Measurements from ENCODE around the gene ASTN2. TPM values are rescaled to one million over a fixed set of nuclear protein-coding genes. Genes with fewer than 3 reads are reported as not detected.

ASTN2 gene
- total RNA-seq, 1 donor from 2014 or later = 2.3 TPM

DNA sequence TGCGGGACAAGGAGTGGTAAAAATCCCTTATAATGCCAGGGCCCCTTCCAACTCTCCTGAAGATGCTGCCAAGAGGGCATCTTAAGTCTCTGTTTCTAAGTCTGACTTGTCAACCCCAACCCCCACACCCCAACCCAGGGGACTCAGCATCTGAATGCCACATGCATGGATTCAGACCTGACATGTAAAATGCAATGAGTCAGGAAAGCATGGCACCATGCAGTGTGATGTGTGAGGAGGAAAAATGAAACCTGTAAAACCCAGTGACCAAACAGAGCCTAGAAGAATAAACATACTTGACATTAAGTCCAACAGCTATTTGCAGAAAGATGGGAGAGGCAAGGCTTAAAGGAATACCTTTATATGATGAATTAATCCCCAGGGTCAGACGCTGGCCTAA lies 112.4 kb downstream of the ASTN2 start:
- H3K27me3 ChIP-seq = no peaks in the 10 kb centered on the region
- no peak for DNase-seq (ENCODE audit: low spot score in 2 of 2)
- no peak overlapping the region for H3K27ac ChIP-seq
- no peaks in the 10 kb centered on the region for H3K4me1 ChIP-seq
- no peaks in the 10 kb centered on the region for H3K9me3 ChIP-seq
- no peaks in the 10 kb centered on the region for H3K36me3 ChIP-seq
- TF ChIP-seq CTCF (IDR thresholded peaks at IDR 0.05) = no peak
- no peak overlapping the region for H3K4me3 ChIP-seq
- intact Hi-C loops (cut with DNase I) = no loop called here

DNA sequence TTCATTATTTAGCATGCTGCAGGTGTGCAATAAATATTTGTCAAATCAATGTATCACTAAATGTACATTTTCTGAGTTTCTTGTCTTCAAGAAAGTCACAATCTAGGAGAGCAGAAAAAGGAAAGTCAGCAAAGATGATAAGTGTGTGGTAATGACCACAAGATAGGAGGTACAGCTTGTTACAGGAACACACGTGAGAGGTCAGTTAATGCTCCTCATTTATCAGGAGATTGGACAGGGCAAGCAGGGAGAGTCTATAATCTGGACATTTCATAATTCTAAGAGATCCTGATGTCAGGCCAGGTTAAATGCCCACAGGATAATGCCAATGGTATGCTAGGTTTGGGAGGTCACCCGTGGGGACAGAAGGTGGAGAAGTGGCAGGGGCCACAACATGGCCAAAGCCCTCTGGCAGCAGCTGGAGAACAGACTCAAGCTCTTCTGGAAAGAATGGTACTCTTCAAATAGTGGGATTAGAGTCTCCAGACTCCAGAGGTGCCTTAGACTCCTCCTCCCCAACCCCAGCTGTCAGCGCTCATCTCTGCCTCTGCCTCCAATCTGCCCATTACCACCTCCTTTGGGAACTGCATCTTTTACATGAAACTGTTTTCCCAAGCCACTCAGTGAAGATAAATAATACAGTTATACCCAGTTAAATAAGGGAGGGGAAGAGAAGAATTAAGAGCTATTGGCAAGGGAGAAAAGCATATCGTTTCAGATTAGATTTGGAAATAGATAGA lies 114.3 kb downstream of the ASTN2 start:
- intact Hi-C loops (cut with DNase I) = no loop called here
- no peak for DNase-seq (ENCODE audit: low spot score in 2 of 2)
- Histone ChIP-seq H3K4me3 (no peak overlapping the region), H3K27ac (no peak overlapping the region), H3K9me3 (no peaks in the 10 kb centered on the region), H3K36me3 (no peaks in the 10 kb centered on the region), H3K27me3 (no peaks in the 10 kb centered on the region), H3K4me1 (no peaks in the 10 kb centered on the region)
- TF ChIP-seq CTCF (IDR thresholded peaks at IDR 0.05) = no peak

- Histone ChIP-seq H3K4me3 (no peak overlapping the region), H3K27ac (no peak overlapping the region), H3K4me1 (peaks cover 0 to 3% of the 10 kb centered on the region in 2 donors), H3K27me3 (no peaks in the 10 kb centered on the region), H3K36me3 (no peaks in the 10 kb centered on the region), H3K9me3 (no peaks in the 10 kb centered on the region)
- intact Hi-C loops (cut with DNase I) = no loop called here
- no peak for TF ChIP-seq CTCF (IDR thresholded peaks at IDR 0.05)
- DNase-seq (ENCODE audit: low spot score in 2 of 2) = no peak
Observed at GRCh38 chr9:117296453-117296852, 118.4 kb downstream of the ASTN2 start.

- H3K4me1 ChIP-seq = peaks cover 0 to 6% of the 10 kb centered on the region in 2 donors
Observed at GRCh38 chr9:117293206-117294114, 121.4 kb downstream of the ASTN2 start.

More at GRCh38 chr9:117293206-117294114, 121.4 kb downstream of the ASTN2 start:
- no peak for DNase-seq (ENCODE audit: low spot score in 2 of 2)
- intact Hi-C loops (cut with DNase I) = no loop called here
- Histone ChIP-seq H3K27me3 (no peaks in the 10 kb centered on the region), H3K4me3 (no peak overlapping the region), H3K9me3 (no peaks in the 10 kb centered on the region), H3K27ac (no peak overlapping the region), H3K36me3 (no peaks in the 10 kb centered on the region)
- no peak for TF ChIP-seq CTCF (IDR thresholded peaks at IDR 0.05)

All from ascending aorta (tissue), 2 donors.